NOMO-1 treated with DMSO at 0.1 percent for 48 hours (cell line): ENCODE measurements around the gene HCAR3.
"Not testable (repeated sequence)": the region's sequence is repeated elsewhere in the genome, so short reads cannot be mapped to it uniquely, and the experiment has no call there.

Experiments
- DNase-seq: peaks from one replicate; lab custom pipeline; 2025; ENCODE audit not compliant: unreplicated experiment; lab: John Stamatoyannopoulos, UW

The HCAR3 gene

GRCh38 chr12:122676015-122676414, 40.6 kb downstream of the HCAR3 start:
- DNase-seq = not testable (repeated sequence)

GRCh38 chr12:122672515-122672914, 44.1 kb downstream of the HCAR3 start:
- no peak for DNase-seq

- no peak for DNase-seq
Observed at GRCh38 chr12:122669397-122670070, 47.1 kb downstream of the HCAR3 start.

GRCh38 chr12:122668268-122668667, 48.3 kb downstream of the HCAR3 start:
- no peak for DNase-seq

GRCh38 chr12:122665759-122666158, 50.9 kb downstream of the HCAR3 start:
- DNase-seq = no peak

- DNase-seq = no peak
Observed at GRCh38 chr12:122665349-122665748, 51.3 kb downstream of the HCAR3 start.
